Stimulated activated CD4-positive, alpha-beta T cell treated with anti-CD3 and anti-CD28 coated beads, Interleukin-4, amount 100 ng/mL, for 48 hours (primary cell): ENCODE data around the gene PGBD5.
"Not testable (repeated sequence)": the region's sequence is repeated elsewhere in the genome, so short reads cannot be mapped to it uniquely, and the experiment has no call there.

Experiments
- DNase-seq, 2 donors: peaks; one replicate each; pipeline ENCODE4 v3.0.0-alpha.2; 2020; ENCODE audit warnings: low read depth in 2 of 2

PGBD5 gene

GRCh38 chr1:230425252-230426091, 660 bp downstream of the PGBD5 start:
- DNase-seq: no peak

GRCh38 chr1:230424391-230425251, 1.5 kb downstream of the PGBD5 start:
- DNase-seq: no peak

GRCh38 chr1:230423951-230424350, 2.2 kb downstream of the PGBD5 start:
- DNase-seq: no peak

GRCh38 chr1:230423261-230423660, 2.9 kb downstream of the PGBD5 start:
- DNase-seq: no peak

GRCh38 chr1:230422221-230422981, 3.7 kb downstream of the PGBD5 start:
- DNase-seq: no peak

GRCh38 chr1:230421481-230421880, 4.7 kb downstream of the PGBD5 start:
- DNase-seq: no peak

- not testable (repeated sequence) for DNase-seq
Observed at GRCh38 chr1:230420372-230420771, 5.8 kb downstream of the PGBD5 start.

GRCh38 chr1:230416430-230416829, 9.7 kb downstream of the PGBD5 start:
- DNase-seq: no peak

GRCh38 chr1:230415405-230416132, 10.6 kb downstream of the PGBD5 start:
- DNase-seq: no peak

GRCh38 chr1:230414694-230415093, 11.4 kb downstream of the PGBD5 start:
- DNase-seq: no peak

GRCh38 chr1:230414102-230414501, 12.0 kb downstream of the PGBD5 start:
- no peak for DNase-seq

- DNase-seq: no peak
Observed at GRCh38 chr1:230413061-230413460, 13.1 kb downstream of the PGBD5 start.

- DNase-seq: no peak
Observed at GRCh38 chr1:230408971-230409370, 17.2 kb downstream of the PGBD5 start.

- no peak for DNase-seq
Observed at GRCh38 chr1:230407351-230407750, 18.8 kb downstream of the PGBD5 start.

GRCh38 chr1:230406727-230407126, 19.4 kb downstream of the PGBD5 start:
- not testable (repeated sequence) for DNase-seq

- DNase-seq: no peak
Observed at GRCh38 chr1:230403442-230403841, 22.7 kb downstream of the PGBD5 start.

- no peak for DNase-seq
Observed at GRCh38 chr1:230401763-230402294, 24.3 kb downstream of the PGBD5 start.

GRCh38 chr1:230401101-230401500, 25.0 kb downstream of the PGBD5 start:
- no peak for DNase-seq

GRCh38 chr1:230400007-230400344, 26.2 kb downstream of the PGBD5 start:
- no peak for DNase-seq

- no peak for DNase-seq
Observed at GRCh38 chr1:230399321-230400006, 26.7 kb downstream of the PGBD5 start.

- no peak for DNase-seq
Observed at GRCh38 chr1:230398856-230399255, 27.3 kb downstream of the PGBD5 start.
